ENCODE measurements around the gene SVOP. TPM values are rescaled to one million over a fixed set of nuclear protein-coding genes. Genes with fewer than 3 reads are reported as not detected.

The SVOP gene
- total RNA-seq, 1 donor from 2014 or later, result not detected

- Histone ChIP-seq H3K4me2 (ENCODE audit: low read length) (no peak overlapping the region), H3K9ac (ENCODE audit: low read length) (no peak overlapping the region), H3K79me2 (ENCODE audit: insufficient read depth, low read length) (no peaks in the 10 kb centered on the region), H3K4me1 (ENCODE audit: insufficient read depth, low read length) (no peaks in the 10 kb centered on the region), H3K9me3 (ENCODE audit: insufficient read depth, low read depth, low read length) (no peaks in the 10 kb centered on the region), H4K20me1 (ENCODE audit: insufficient read depth, low read length) (no peaks in the 10 kb centered on the region), H2AFZ (ENCODE audit: low read depth, low read length) (no peak overlapping the region), H3K27ac (ENCODE audit: low read depth, low read length) (no peak overlapping the region), H3K4me3 (ENCODE audit: insufficient read depth, low read depth, low read length) (no peak overlapping the region), H3K27me3 (ENCODE audit: insufficient read depth, low read length) (peaks cover 4% of the 10 kb centered on the region), H3K36me3 (ENCODE audit: insufficient read depth, low read length) (no peaks in the 10 kb centered on the region)
- TF ChIP-seq EZH2 (IDR thresholded peaks at IDR 0.05; ENCODE audit: insufficient read depth, low read length) (no peak), CTCF (IDR thresholded peaks at IDR 0.05; ENCODE audit: insufficient read depth, low read depth, low read length) (no peak)
- H3K27me3 Mint-ChIP-seq (ENCODE audit: low read depth, unreplicated experiment), result peaks cover 8% of the 10 kb centered on the region
- no peak for FAIRE-seq
- H3K27ac Mint-ChIP-seq (ENCODE audit: unreplicated experiment), result no peak overlapping the region
- peaks cover 7% of the 10 kb centered on the region for H3K4me1 Mint-ChIP-seq (ENCODE audit: low read depth, unreplicated experiment)
- no peak overlapping the region for H3K4me3 Mint-ChIP-seq (ENCODE audit: unreplicated experiment)
- no peak for DNase-seq (ENCODE audit: low read depth)
- no peaks in the 10 kb centered on the region for H3K36me3 Mint-ChIP-seq (ENCODE audit: low read depth, unreplicated experiment)
- no peaks in the 10 kb centered on the region for H3K9me3 Mint-ChIP-seq (ENCODE audit: unreplicated experiment)
These were observed 115.1 kb downstream of the SVOP start for GRCh38 chr12:108905725-108906124.

GRCh38 chr12:108899145-108899544 is 121.7 kb downstream of the SVOP start:
- Histone ChIP-seq H3K9ac (ENCODE audit: low read length) (no peak overlapping the region), H3K27me3 (ENCODE audit: insufficient read depth, low read length) (no peaks in the 10 kb centered on the region), H3K9me3 (ENCODE audit: insufficient read depth, low read depth, low read length) (peaks cover 3% of the 10 kb centered on the region), H3K36me3 (ENCODE audit: insufficient read depth, low read length) (no peaks in the 10 kb centered on the region), H3K4me2 (ENCODE audit: low read length) (no peak overlapping the region), H2AFZ (ENCODE audit: low read depth, low read length) (no peak overlapping the region), H3K4me1 (ENCODE audit: insufficient read depth, low read length) (no peaks in the 10 kb centered on the region), H4K20me1 (ENCODE audit: insufficient read depth, low read length) (no peaks in the 10 kb centered on the region), H3K4me3 (ENCODE audit: insufficient read depth, low read depth, low read length) (no peak overlapping the region), H3K27ac (ENCODE audit: low read depth, low read length) (no peak overlapping the region), H3K79me2 (ENCODE audit: insufficient read depth, low read length) (no peaks in the 10 kb centered on the region)
- Mint-ChIP-seq H3K4me1 (ENCODE audit: low read depth, unreplicated experiment) (no peaks in the 10 kb centered on the region), H3K27me3 (ENCODE audit: low read depth, unreplicated experiment) (peaks cover 7% of the 10 kb centered on the region), H3K36me3 (ENCODE audit: low read depth, unreplicated experiment) (no peaks in the 10 kb centered on the region), H3K27ac (ENCODE audit: unreplicated experiment) (no peak overlapping the region), H3K4me3 (ENCODE audit: unreplicated experiment) (no peak overlapping the region), H3K9me3 (ENCODE audit: unreplicated experiment) (no peaks in the 10 kb centered on the region)
- DNase-seq (ENCODE audit: low read depth) (no peak), FAIRE-seq (no peak)
- TF ChIP-seq EZH2 (IDR thresholded peaks at IDR 0.05; ENCODE audit: insufficient read depth, low read length) (no peak), CTCF (IDR thresholded peaks at IDR 0.05; ENCODE audit: insufficient read depth, low read depth, low read length) (no peak)

GRCh38 chr12:108896817-108897216 is 124.1 kb downstream of the SVOP start:
- Histone ChIP-seq H3K9ac (ENCODE audit: low read length) (no peak overlapping the region), H3K4me3 (ENCODE audit: insufficient read depth, low read depth, low read length) (no peak overlapping the region), H2AFZ (ENCODE audit: low read depth, low read length) (no peak overlapping the region), H3K9me3 (ENCODE audit: insufficient read depth, low read depth, low read length) (peaks cover 3% of the 10 kb centered on the region), H3K27me3 (ENCODE audit: insufficient read depth, low read length) (no peaks in the 10 kb centered on the region), H3K79me2 (ENCODE audit: insufficient read depth, low read length) (no peaks in the 10 kb centered on the region), H3K27ac (ENCODE audit: low read depth, low read length) (no peak overlapping the region), H3K36me3 (ENCODE audit: insufficient read depth, low read length) (no peaks in the 10 kb centered on the region), H3K4me1 (ENCODE audit: insufficient read depth, low read length) (no peaks in the 10 kb centered on the region), H3K4me2 (ENCODE audit: low read length) (no peak overlapping the region), H4K20me1 (ENCODE audit: insufficient read depth, low read length) (no peaks in the 10 kb centered on the region)
- Mint-ChIP-seq H3K36me3 (ENCODE audit: low read depth, unreplicated experiment) (no peaks in the 10 kb centered on the region), H3K9me3 (ENCODE audit: unreplicated experiment) (peaks cover 1% of the 10 kb centered on the region), H3K27me3 (ENCODE audit: low read depth, unreplicated experiment) (peaks cover 19% of the 10 kb centered on the region), H3K27ac (ENCODE audit: unreplicated experiment) (no peak overlapping the region), H3K4me3 (ENCODE audit: unreplicated experiment) (no peak overlapping the region), H3K4me1 (ENCODE audit: low read depth, unreplicated experiment) (no peaks in the 10 kb centered on the region)
- DNase-seq (ENCODE audit: low read depth) (no peak), FAIRE-seq (no peak)
- TF ChIP-seq CTCF (IDR thresholded peaks at IDR 0.05; ENCODE audit: insufficient read depth, low read depth, low read length) (no peak), EZH2 (IDR thresholded peaks at IDR 0.05; ENCODE audit: insufficient read depth, low read length) (no peak)

Data from astrocyte (in vitro differentiated cells and primary cell).